Thyroid gland (tissue), 4 donors: ENCODE measurements around the gene OR2A25.

Experiments used
- CTCF ChIP-seq, 6 experiments: fragments of 200-600 bp in 3 of 6; fragments of 450-650 bp in 3 of 6; sonication (generic) in 3 of 6; IDR thresholded peaks; one replicate each; pipeline ENCODE4 v1.5.1; 2016 to 2019; ENCODE audit warnings: antibody characterized with exemption in 6 of 6, mild to moderate bottlenecking in 2 of 6, inconsistent platforms in 1 of 6, moderate library complexity in 1 of 6
- POLR2A ChIP-seq, 2 donors: fragments of 450-650 bp; IDR thresholded peaks; one replicate each; pipeline ENCODE4 v1.6.1; 2017; ENCODE audit warnings: antibody characterized with exemption in 2 of 2, mild to moderate bottlenecking in 2 of 2, moderate library complexity in 1 of 2

DNA sequence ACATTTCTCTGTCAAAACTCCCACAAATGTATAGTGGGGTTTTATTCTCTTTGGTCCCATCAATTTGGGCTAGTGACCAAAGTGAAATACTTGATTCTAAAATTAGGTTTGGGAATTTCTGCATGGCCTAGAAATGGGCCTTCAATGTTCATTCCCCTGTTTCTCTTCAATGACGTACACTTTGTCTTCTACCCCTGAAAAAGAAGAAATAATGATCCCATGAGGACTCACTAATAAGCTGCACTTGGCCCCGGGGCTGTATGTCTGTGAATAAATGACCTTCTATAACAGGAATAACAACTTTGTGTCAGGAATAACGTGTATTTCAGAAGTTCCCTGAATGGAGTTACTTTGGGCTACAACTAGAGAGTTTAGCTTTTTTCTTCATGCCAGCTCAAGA is 49.3 kb upstream of the OR2A25 start:
- TF ChIP-seq CTCF (IDR thresholded peaks at IDR 0.05) (no peak), POLR2A (IDR thresholded peaks at IDR 0.05) (no peak)
